Sigmoid colon (tissue), 4 donors: Measurements from ENCODE around the gene PALM.

Experiments
- EP300 ChIP-seq, 4 donors: sonication (generic); formaldehyde crosslinking; IDR thresholded peaks; one replicate each; pipeline ENCODE4 v1.6.1; 2017; ENCODE audit warnings: antibody characterized with exemption in 4 of 4
- POLR2A ChIP-seq, 2 donors: fragments of 450-650 bp; IDR thresholded peaks; one replicate each; pipeline ENCODE4 v1.6.1; 2016; ENCODE audit warnings: antibody characterized with exemption in 2 of 2, mild to moderate bottlenecking in 2 of 2, moderate library complexity in 2 of 2
- POLR2AphosphoS5 ChIP-seq, 4 donors: sonication (generic); formaldehyde crosslinking; IDR thresholded peaks; one replicate each; pipeline ENCODE4 v1.6.1; 2017; ENCODE audit warnings: antibody characterized with exemption in 4 of 4
- TF ChIP-seq, protein P1 (sequence below), 4 experiments: fragments of 450-650 bp in 3 of 4; fragments of 200-600 bp in 1 of 4; IDR thresholded peaks; one replicate each; pipeline ENCODE4 v1.5.1; 2016 to 2019; ENCODE audit warnings: antibody characterized with exemption in 4 of 4, mild to moderate bottlenecking in 3 of 4, moderate library complexity in 2 of 4

DNA sequence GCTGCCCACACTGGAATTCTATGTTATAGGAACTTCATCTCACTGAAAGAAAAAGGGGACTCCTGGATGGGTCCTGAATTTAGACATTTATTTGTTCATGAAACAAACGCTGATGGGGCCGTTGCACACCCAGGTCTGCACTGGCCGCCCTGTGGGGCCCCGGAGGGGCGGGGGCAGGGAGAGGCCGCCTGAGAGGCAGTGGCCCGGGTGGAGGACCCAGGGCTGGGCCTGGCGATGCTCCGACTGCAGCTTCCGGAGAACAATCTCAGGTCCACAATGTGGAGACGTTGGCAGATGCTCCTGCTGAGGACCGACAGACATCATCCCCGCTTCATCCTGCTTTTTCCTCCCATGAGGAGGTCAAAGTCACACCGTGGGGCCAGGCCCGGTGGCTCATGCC is 72.2 kb downstream of the PALM start:
- TF ChIP-seq, protein P1, sequence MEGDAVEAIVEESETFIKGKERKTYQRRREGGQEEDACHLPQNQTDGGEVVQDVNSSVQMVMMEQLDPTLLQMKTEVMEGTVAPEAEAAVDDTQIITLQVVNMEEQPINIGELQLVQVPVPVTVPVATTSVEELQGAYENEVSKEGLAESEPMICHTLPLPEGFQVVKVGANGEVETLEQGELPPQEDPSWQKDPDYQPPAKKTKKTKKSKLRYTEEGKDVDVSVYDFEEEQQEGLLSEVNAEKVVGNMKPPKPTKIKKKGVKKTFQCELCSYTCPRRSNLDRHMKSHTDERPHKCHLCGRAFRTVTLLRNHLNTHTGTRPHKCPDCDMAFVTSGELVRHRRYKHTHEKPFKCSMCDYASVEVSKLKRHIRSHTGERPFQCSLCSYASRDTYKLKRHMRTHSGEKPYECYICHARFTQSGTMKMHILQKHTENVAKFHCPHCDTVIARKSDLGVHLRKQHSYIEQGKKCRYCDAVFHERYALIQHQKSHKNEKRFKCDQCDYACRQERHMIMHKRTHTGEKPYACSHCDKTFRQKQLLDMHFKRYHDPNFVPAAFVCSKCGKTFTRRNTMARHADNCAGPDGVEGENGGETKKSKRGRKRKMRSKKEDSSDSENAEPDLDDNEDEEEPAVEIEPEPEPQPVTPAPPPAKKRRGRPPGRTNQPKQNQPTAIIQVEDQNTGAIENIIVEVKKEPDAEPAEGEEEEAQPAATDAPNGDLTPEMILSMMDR (IDR thresholded peaks at IDR 0.05), result no peak
- no peak for TF ChIP-seq EP300 (IDR thresholded peaks at IDR 0.05)
- TF ChIP-seq POLR2A (IDR thresholded peaks at IDR 0.05), result no peak
- no peak for TF ChIP-seq POLR2AphosphoS5 (IDR thresholded peaks at IDR 0.05)
